ENCODE measurements around the gene SAMHD1. TPM values are rescaled to one million over a fixed set of nuclear protein-coding genes. Genes with fewer than 3 reads are reported as not detected.

SAMHD1 gene
- polyA plus RNA-seq, 2 of the 4 experiments (the other 2 are of a cell fraction) = 9.8 to 11.7 TPM

DNA sequence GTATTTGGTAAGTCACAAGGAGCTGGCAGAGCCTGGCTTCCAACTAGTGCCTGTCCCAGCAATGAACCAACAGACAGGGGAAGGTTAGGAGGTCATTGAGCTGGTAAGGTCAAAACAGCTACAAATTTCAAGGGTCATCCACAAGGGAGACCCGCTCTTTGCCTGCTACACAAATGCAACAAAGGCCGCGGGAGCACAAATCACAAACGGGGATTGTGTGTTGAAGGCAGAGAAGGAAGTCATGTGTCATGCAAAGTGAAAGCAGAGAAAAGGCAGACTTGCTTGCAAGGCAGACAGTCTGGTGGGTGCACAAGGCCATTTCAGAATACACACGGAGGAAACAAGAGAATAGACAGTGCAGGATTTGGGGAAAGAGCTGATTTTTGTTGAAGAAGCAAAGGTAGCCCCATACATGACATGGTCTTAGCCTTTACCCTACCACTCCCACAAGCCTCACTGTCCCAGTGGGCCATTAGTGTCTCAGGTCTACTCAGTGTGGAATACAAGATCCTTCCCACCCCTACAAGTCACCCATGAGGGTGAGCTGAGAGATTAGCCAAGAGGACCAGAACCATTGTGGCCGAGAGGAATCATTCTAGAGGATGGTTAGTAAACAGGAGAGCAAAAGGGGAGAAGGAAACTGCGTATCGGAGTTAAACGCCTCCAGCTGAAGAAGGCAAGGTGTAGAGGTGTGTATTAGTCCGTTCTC lies 18.1 kb upstream of the SAMHD1 start:
- ChIA-PET CTCF (no interaction called here), POLR2A (no interaction called here)
- Histone ChIP-seq H3K27ac (no peak overlapping the region), H3K9me3 (no peaks in the 10 kb centered on the region), H3K4me3 (no peak overlapping the region), H3K4me1 (no peaks in the 10 kb centered on the region), H3K4me2 (no peak overlapping the region)
- DNase-seq (ENCODE audit: low read depth in 1 of 2, low spot score in 1 of 2) = no peak
- no peak for FAIRE-seq
- ATAC-seq = no peak
- WGBS (ENCODE audit: missing lambda C conversion rate) = 75% methylated on average over 10 of the region's 10 CpGs
- TF ChIP-seq JUN (IDR thresholded peaks at IDR 0.05) (no peak), NR3C1 (IDR thresholded peaks at IDR 0.05) (no peak), EP300 (IDR thresholded peaks at IDR 0.05) (no peak), ESRRA (IDR thresholded peaks at IDR 0.05; ENCODE audit: borderline replicate concordance, low read length) (no peak), HOXB5 (CRISPR knock-in tag; IDR thresholded peaks at IDR 0.05) (no peak), JUNB (IDR thresholded peaks at IDR 0.05) (no peak), CBX2 (IDR thresholded peaks at IDR 0.05; ENCODE audit: borderline replicate concordance, low read depth) (no peak), MAZ (IDR thresholded peaks at IDR 0.05; ENCODE audit: borderline replicate concordance, low read depth, low read length) (no peak), HMGXB4 (CRISPR knock-in tag; IDR thresholded peaks at IDR 0.05; ENCODE audit: borderline replicate concordance) (no peak)
- TF ChIP-seq, protein P1, sequence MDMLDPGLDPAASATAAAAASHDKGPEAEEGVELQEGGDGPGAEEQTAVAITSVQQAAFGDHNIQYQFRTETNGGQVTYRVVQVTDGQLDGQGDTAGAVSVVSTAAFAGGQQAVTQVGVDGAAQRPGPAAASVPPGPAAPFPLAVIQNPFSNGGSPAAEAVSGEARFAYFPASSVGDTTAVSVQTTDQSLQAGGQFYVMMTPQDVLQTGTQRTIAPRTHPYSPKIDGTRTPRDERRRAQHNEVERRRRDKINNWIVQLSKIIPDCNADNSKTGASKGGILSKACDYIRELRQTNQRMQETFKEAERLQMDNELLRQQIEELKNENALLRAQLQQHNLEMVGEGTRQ (IDR thresholded peaks at IDR 0.05) = no peak

GRCh38 chr20:36969051-36969450 lies 17.5 kb upstream of the SAMHD1 start:
- H3K4me3 ChIP-seq = no peak overlapping the region
- 83% methylated on average over 4 of the region's 4 CpGs for WGBS (ENCODE audit: missing lambda C conversion rate)
- ATAC-seq (no peak), FAIRE-seq (no peak), DNase-seq (ENCODE audit: low read depth in 1 of 2, low spot score in 1 of 2) (no peak)
- H3K27ac ChIP-seq = no peak overlapping the region
- H3K4me2 ChIP-seq = no peak overlapping the region
- H3K4me1 ChIP-seq = no peaks in the 10 kb centered on the region
- ChIA-PET CTCF (no interaction called here), POLR2A (no interaction called here)
- TF ChIP-seq REST (IDR thresholded peaks at IDR 0.05) (no peak), SMC3 (IDR thresholded peaks at IDR 0.05) (no peak), ZC3H11A (IDR thresholded peaks at IDR 0.05) (no peak), GATA3 (IDR thresholded peaks at IDR 0.05; ENCODE audit: borderline replicate concordance) (no peak), PBX3 (IDR thresholded peaks at IDR 0.05) (no peak), JUNB (IDR thresholded peaks at IDR 0.05) (no peak), POLR2A (IDR thresholded peaks at IDR 0.05; ENCODE audit: low read length) (no peak), HES2 (IDR thresholded peaks at IDR 0.05) (no peak), RNF2 (IDR thresholded peaks at IDR 0.05; ENCODE audit: borderline replicate concordance, low read depth) (no peak), HEYL (CRISPR knock-in tag; IDR thresholded peaks at IDR 0.05) (no peak), EP300 (IDR thresholded peaks at IDR 0.05) (no peak), TFCP2L1 (CRISPR knock-in tag; IDR thresholded peaks at IDR 0.05) (no peak)
- no peaks in the 10 kb centered on the region for H3K9me3 ChIP-seq

Measured in A549 (cell line).